SK-N-SH (cell line): ENCODE data around the gene RSRC1.

Source experiments
- CTCF ChIP-seq: fragments of 200-600 bp; sonication (generic); IDR thresholded peaks from 2 replicates; pipeline ENCODE4 v1.6.1; 2017; ENCODE audit warnings: antibody characterized with exemption, mild to moderate bottlenecking, moderate library complexity
- EZH2phosphoT487 ChIP-seq: fragments of 200-600 bp; sonication (generic); IDR thresholded peaks from 2 replicates; pipeline ENCODE4 v1.6.1; 2017; ENCODE audit warnings: low read depth, mixed run types, mild to moderate bottlenecking, antibody characterized with exemption, moderate library complexity, borderline replicate concordance
- MAX ChIP-seq: IDR thresholded peaks from 2 replicates; pipeline ENCODE4 v1.4.0; 2012; ENCODE audit warnings: low read depth

- TF ChIP-seq CTCF (no peak), MAX (no peak), EZH2phosphoT487 (no peak)
These were observed 285.5 kb downstream of the RSRC1 start for GRCh38 chr3:158395421-158395820.
